GM21381 (cell line): ENCODE results near the gene UHRF2.
"Not testable (repeated sequence)": the region's sequence is repeated elsewhere in the genome, so short reads cannot be mapped to it uniquely, and the experiment has no call there.

Source experiments
- ATAC-seq: cut with Tn5 transposase; IDR thresholded peaks from one replicate; pipeline ENCODE4 v1.9.1; 2021; ENCODE audit warnings: mild to moderate bottlenecking, moderate library complexity; ENCODE audit not compliant: unreplicated experiment

Gene UHRF2

DNA sequence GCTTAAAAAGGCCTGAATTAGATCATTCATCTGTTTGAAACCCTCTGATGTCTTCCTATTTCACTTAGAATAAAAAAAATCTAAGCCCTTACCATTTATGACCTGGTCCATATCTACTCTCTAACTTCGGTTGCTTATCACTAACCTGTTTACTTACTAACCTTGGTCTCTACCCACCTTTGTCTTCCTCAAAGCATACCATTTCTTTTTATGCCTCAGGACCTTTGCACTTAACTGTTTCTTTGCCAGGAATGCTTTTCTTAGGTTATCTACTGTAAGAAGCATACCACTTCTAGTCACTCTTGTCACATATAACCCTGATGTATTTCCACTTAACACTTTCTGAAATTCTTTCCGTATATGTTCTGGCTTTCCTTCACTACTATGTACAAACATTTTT is 67.0 kb downstream of the UHRF2 start:
- no peak for ATAC-seq

- no peak for ATAC-seq
These were observed 71.2 kb downstream of the UHRF2 start for GRCh38 chr9:6484210-6484609.

- no peak for ATAC-seq
These were observed 75.4 kb downstream of the UHRF2 start for GRCh38 chr9:6488395-6488794.

- no peak for ATAC-seq
These were observed 76.1 kb downstream of the UHRF2 start for GRCh38 chr9:6489099-6489498.

DNA sequence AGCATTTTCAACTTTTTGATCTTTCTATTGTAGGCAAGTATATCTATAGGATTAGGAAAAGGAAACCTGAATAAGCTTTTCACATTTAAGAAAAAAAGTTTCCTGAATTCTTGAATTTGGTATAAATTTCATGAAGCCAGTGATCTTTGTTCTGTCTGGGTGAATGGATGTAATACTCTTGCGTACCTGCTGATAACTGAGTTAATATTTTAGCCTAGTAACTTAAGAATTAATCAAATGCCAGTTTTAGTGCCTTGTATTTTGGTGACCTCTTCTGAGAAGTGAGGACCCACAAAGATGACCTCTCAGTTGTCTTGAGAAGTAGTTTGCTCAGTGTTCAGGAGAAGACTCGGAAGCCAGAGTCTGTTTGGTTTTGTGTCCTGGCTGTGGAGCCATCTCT is 77.9 kb downstream of the UHRF2 start:
- no peak for ATAC-seq

GRCh38 chr9:6495466-6495865 is 82.5 kb downstream of the UHRF2 start:
- no peak for ATAC-seq

DNA sequence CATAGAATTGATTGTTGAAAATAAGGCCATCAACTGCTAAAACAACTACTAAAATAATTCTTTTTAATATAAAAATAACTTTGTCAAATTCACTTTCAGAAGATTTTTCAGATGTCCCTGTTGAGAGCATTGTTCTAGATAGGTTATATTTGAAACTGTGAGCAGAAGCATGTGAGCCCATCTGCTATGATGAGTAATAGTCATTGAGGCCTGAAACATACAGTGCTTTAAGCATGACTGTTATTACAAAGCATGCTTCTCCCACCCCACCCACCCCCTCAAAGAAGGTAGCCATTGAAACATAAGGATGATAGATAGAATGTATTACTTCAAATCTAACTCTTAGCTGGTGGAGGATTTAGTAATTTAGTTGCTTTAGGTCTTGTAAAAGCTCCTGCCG is 86.0 kb downstream of the UHRF2 start:
- no peak for ATAC-seq

- no peak for ATAC-seq
These were observed 88.7 kb downstream of the UHRF2 start for GRCh38 chr9:6501526-6502210.

DNA sequence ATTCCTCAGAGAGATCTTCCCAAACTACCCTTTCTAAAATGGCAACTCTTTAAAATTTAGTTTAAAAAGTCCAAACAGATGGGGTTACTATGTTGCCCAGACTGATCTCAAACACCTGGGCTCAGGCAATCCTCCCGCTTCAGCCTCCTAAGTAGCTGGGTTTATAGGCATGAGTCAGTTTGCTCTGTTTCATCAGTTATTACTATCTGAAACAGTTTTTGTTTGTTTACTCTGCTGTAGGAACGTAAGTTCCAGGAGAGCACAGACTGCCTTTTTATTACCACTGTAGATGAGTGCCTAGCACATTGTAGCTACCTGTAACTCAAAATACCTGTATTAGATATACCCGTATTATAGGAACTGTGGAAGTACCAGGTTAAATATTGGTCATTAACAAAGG is 89.4 kb downstream of the UHRF2 start:
- ATAC-seq, result no peak

GRCh38 chr9:6506571-6506970 is 93.6 kb downstream of the UHRF2 start:
- no peak for ATAC-seq

GRCh38 chr9:6512085-6512657 is 99.2 kb downstream of the UHRF2 start:
- no peak for ATAC-seq

DNA sequence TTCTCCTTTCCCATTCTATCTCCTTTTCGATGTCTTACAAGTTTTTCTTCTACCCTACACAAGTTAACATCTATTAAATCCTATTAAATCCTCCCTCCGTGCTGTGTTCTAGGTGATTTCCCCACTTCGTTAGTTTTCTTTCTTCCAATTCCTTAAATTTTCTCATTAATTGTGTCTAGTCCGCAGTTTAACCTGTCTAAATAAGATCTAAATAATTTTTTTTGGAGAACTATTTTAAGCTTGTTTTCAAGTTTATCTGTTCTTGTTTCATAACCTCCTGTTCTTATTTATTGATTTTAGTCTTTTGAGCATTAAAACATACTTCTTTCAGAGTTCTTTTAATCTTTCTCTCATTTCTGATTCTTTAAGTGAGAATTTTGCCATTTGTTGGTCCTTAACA is 109.3 kb downstream of the UHRF2 start:
- ATAC-seq, result no peak

GRCh38 chr9:6525326-6526045 is 112.5 kb downstream of the UHRF2 start:
- ATAC-seq, result no peak

DNA sequence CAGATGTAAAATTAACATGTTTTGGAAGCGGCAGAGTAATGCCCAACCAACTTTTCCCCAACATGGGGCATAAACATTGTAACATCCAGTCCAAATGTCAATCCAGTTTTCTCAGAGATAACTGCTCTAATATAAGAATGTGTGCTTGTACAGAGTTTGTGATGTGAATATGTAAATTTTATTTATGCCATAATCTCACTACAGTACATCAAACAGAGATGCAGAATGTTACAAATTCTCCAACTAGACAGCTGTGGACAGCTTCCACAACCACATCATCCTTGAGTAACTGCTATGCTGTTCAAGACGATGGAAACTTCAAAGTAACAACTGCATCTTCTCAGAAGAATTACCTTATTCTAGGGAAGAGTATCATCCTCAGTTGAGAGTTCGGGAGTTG is 122.6 kb downstream of the UHRF2 start:
- ATAC-seq, result no peak

GRCh38 chr9:6538666-6539071 is 125.7 kb downstream of the UHRF2 start:
- ATAC-seq, result no peak

DNA sequence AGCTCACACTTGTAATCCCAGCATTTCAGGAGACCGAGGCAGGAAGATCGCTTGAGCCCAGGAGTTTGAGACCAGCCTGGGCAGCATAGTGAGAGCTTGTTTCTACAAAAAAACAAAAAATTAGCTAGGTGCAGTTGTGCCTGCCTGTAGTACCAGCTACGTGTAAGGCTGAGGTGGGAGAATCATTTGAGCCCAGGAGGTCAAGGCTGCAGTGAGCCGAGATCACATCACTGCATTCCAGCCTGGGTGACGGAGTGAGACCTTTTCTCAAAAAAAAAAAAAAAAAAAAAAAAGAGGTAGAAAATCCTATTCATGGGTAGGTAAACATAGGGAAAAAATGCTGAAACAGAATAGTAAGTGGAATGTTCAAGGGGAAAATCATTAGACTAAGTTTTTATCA is 129.6 kb downstream of the UHRF2 start:
- not testable (repeated sequence) for ATAC-seq

DNA sequence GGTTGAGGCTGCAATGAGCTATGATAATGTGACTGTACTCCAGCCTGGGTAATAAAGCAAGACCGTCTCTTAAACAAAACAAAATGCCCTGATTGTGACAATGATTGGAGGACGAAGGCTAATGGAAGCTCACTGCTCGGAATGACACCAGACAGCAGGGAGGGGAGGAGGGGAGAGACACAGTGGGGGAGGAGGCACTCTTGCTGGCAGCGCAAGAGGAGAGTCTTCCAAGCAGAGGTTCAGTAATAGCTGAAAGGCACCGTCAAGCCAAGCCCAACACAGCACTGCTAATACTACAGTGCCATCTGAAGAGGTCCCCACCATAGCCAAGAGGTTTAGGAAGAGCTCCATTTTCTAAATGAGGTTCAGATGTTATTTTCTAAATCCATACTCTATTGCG is 130.2 kb downstream of the UHRF2 start:
- ATAC-seq, result no peak

GRCh38 chr9:6545017-6545691 is 132.2 kb downstream of the UHRF2 start:
- ATAC-seq, result no peak

DNA sequence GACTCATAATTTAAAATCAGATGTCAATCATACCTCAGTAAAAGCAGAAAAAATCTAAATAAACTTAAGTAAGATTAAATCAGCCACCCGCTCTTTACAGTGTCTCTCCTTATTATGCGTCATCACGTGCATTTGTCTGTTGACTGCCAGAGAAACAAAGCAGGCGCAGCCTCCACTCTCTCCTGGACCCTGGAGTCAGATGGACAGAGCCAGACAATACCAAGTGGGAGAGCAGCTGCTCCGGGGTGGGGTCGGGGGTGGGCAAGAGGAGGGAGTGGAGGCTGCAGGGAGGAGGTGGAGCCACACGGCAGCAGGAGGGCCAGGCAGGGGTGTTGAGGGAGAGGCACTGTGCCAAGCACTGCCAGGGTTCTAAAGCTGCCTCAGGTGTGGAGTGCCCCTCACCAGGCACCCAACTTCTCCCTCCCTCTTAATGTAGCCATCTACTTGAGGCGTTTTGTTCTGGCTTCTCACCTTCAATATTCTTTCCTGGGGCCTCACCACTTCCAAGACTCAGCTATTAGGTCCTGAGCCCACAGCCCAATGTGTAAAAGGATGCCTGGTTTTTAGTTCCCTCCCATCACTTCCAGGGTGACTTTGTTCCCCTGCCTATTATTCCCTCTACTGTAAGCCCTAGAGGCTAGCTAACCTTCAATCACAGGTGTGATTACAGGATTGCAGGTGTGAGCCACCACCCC is 136.3 kb downstream of the UHRF2 start:
- no peak for ATAC-seq

DNA sequence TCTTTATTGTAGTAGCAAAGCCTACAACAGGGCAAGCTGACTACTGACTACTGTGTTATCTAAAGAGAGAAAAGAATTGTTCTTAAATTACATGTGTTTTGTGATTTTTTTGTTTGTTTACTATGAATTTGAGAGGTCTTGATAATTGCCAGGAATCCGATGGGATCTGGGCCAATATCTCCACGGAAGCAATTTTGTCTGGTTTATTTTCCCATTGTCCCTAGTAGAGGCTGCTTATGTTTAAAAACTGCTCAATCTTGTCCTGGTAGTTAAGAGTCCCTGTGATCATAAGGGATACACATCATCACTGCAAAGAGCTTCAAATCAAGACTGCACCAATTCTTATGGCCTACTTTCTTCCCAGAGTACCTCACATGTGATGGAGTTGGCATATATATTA is 138.1 kb downstream of the UHRF2 start:
- no peak for ATAC-seq

DNA sequence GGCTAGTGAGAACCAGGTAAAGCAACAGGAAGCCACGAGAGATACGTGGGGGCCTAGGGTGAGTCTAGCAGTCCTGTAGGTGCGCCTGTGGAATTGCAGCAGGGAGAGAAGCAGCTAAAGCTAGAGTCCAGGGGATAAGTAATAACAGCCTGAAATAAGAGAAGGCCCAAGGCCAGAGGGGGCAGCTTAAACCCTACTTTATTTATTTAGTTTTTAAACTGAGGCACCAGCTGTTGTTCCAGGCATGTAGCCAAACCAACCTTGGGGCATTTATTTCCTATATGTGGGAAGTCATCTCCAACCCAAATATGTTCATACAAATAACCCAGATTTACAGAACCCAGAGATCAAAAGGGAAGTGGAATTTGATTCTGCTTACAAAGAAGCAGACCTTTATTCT is 139.0 kb downstream of the UHRF2 start:
- no peak for ATAC-seq
